K562 (cell line): Measurements from ENCODE around the gene MAZ. TPM values are rescaled to one million over a fixed set of nuclear protein-coding genes. Genes with fewer than 3 reads are reported as not detected.

Experiments used
- ASH1L ChIP-seq: fragments of 450-650 bp; IDR thresholded peaks from 2 replicates; pipeline ENCODE4 v1.6.1; 2018; ENCODE audit warnings: borderline replicate concordance, mild to moderate bottlenecking, low read depth; ENCODE audit not compliant: partially characterized antibody
- MYBL2 ChIP-seq, 2 experiments: fragments of 450-650 bp in 1 of 2; sonication (generic) in 1 of 2; formaldehyde crosslinking in 1 of 2; IDR thresholded peaks; 2 replicates each; pipeline versions ENCODE4 v1.6.1 to v1.8.1; 2017 to 2022; ENCODE audit warnings: borderline replicate concordance in 1 of 2, inconsistent platforms in 1 of 2, low read depth in 1 of 2, mild to moderate bottlenecking in 1 of 2, missing genetic modification reagents in 1 of 2, moderate library complexity in 1 of 2
- NBN ChIP-seq: fragments of 450-650 bp; IDR thresholded peaks from 2 replicates; pipeline ENCODE4 v1.6.1; 2016; ENCODE audit warnings: low read depth, mild to moderate bottlenecking
- PRPF4 ChIP-seq: fragments of 200-400 bp; formaldehyde crosslinking; IDR thresholded peaks from one replicate; pipeline ENCODE4 v1.6.1; 2017; ENCODE audit warnings: low read length, low read depth, mild to moderate bottlenecking; ENCODE audit not compliant: insufficient read depth, poor library complexity, severe bottlenecking
- SIN3A ChIP-seq, 2 experiments: fragments of 150-350 bp in 1 of 2; IDR thresholded peaks; 2 replicates each; pipeline ENCODE4 v1.6.1; 2011 to 2016; ENCODE audit warnings: borderline replicate concordance in 2 of 2, low read depth in 2 of 2, low read length in 2 of 2, mild to moderate bottlenecking in 2 of 2, moderate library complexity in 2 of 2; ENCODE audit not compliant: control insufficient read depth in 1 of 2
- SMARCC2 ChIP-seq: fragments of 450-650 bp; IDR thresholded peaks from 2 replicates; pipeline ENCODE4 v1.6.1; 2017; ENCODE audit warnings: antibody characterized with exemption, moderate library complexity, mild to moderate bottlenecking, low read depth
- SMC3 ChIP-seq: conservative IDR thresholded peaks from 2 replicates; pipeline ENCODE4 v1.6.1; 2011; ENCODE audit warnings: low read depth, low read length, improper control_type of control experiment; ENCODE audit not compliant: insufficient read depth
- polyA plus RNA-seq, 8 experiments: library from polyadenylated mRNA; depleted of rRNA in 4 of 8; stranded (reverse) in 5 of 8; unstranded in 3 of 8; fragments of >200 nt; fragmentation: Nextera tagmentation in 2 of 8; fragmentation: Illumina TruSeq in 1 of 8; extraction: Ambion mirVana in 2 of 8; extraction: Trizol in 1 of 8; gene quantifications; 2 replicates each; pipeline versions ENCODE4 v1.2.1 to v1.2.3, GENCODE V29; 2011 to 2014; ENCODE audit warnings: inconsistent platforms in 1 of 8, missing spikeins in 1 of 8
- total RNA-seq, 7 experiments: library from RNA; depleted of rRNA in 6 of 7; stranded (reverse); fragments of >200 nt in 6 of 7; fragmentation: Illumina TruSeq in 2 of 7; extraction: Trizol in 2 of 7; gene quantifications; 2 replicates each; pipeline versions ENCODE4 v1.2.1 to v1.2.3, GENCODE V29; 2011 to 2021; ENCODE audit warnings: low replicate concordance in 1 of 7
- TF ChIP-seq, protein P1 (sequence below), 3 experiments: fragments of 200-800 bp in 1 of 3; fragments of 250-450 bp in 1 of 3; fragments of 450-650 bp in 1 of 3; sonication (Bioruptor Pico) in 1 of 3; sonication (Bioruptor generic) in 1 of 3; formaldehyde crosslinking in 1 of 3; IDR thresholded peaks; 2 replicates each; pipeline versions ENCODE4 v1.6.1 to v1.8.0; 2016 to 2022; ENCODE audit warnings: mild to moderate bottlenecking in 2 of 3, missing genetic modification characterization in 2 of 3, missing compliant biosample characterization in 1 of 3, moderate library complexity in 1 of 3
- TF ChIP-seq, protein P2 (sequence below): fragments of 450-650 bp; IDR thresholded peaks from 2 replicates; pipeline ENCODE4 v1.6.1; 2016; ENCODE audit warnings: borderline replicate concordance

The MAZ gene
- total and polyA plus RNA-seq, 9 of the 15 experiments (the other 6 are each of a cell fraction or from before 2014, with no cell fraction given) = 45.4 to 532 (median 250) TPM

DNA sequence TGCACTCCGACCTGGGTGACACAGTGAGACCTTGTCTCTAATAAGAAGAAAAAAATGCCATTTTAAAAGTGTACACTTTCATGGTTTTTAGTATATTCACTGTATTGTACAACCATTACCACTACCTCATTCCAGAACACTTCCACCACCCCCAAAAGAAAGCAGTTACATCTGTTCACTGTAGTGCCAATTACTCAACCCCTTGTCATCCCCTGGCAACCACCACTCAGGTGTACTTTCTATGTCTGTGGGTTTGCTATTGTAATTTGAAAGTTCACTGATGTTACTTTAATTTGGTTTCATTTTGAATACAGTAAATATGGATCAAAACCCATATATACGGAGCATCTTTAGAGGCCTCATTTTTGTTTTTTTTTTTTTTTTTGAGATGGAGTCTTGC lies 22.2 kb upstream of the MAZ start (continued):
- TF ChIP-seq, protein P1, sequence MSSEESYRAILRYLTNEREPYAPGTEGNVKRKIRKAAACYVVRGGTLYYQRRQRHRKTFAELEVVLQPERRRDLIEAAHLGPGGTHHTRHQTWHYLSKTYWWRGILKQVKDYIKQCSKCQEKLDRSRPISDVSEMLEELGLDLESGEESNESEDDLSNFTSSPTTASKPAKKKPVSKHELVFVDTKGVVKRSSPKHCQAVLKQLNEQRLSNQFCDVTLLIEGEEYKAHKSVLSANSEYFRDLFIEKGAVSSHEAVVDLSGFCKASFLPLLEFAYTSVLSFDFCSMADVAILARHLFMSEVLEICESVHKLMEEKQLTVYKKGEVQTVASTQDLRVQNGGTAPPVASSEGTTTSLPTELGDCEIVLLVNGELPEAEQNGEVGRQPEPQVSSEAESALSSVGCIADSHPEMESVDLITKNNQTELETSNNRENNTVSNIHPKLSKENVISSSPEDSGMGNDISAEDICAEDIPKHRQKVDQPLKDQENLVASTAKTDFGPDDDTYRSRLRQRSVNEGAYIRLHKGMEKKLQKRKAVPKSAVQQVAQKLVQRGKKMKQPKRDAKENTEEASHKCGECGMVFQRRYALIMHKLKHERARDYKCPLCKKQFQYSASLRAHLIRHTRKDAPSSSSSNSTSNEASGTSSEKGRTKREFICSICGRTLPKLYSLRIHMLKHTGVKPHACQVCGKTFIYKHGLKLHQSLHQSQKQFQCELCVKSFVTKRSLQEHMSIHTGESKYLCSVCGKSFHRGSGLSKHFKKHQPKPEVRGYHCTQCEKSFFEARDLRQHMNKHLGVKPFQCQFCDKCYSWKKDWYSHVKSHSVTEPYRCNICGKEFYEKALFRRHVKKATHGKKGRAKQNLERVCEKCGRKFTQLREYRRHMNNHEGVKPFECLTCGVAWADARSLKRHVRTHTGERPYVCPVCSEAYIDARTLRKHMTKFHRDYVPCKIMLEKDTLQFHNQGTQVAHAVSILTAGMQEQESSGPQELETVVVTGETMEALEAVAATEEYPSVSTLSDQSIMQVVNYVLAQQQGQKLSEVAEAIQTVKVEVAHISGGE (CRISPR knock-in tag; IDR thresholded peaks at IDR 0.05) = no peak
- TF ChIP-seq, protein P2, sequence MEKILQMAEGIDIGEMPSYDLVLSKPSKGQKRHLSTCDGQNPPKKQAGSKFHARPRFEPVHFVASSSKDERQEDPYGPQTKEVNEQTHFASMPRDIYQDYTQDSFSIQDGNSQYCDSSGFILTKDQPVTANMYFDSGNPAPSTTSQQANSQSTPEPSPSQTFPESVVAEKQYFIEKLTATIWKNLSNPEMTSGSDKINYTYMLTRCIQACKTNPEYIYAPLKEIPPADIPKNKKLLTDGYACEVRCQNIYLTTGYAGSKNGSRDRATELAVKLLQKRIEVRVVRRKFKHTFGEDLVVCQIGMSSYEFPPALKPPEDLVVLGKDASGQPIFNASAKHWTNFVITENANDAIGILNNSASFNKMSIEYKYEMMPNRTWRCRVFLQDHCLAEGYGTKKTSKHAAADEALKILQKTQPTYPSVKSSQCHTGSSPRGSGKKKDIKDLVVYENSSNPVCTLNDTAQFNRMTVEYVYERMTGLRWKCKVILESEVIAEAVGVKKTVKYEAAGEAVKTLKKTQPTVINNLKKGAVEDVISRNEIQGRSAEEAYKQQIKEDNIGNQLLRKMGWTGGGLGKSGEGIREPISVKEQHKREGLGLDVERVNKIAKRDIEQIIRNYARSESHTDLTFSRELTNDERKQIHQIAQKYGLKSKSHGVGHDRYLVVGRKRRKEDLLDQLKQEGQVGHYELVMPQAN = no peak
- TF ChIP-seq SMARCC2 (no peak), ASH1L (no peak), SIN3A (IDR thresholded peaks at IDR 0.05; ENCODE audit: borderline replicate concordance in 2 of 2, control insufficient read depth in 1 of 2, low read depth in 2 of 2, low read length in 2 of 2) (no peak), NBN (no peak), SMC3 (no peak), PRPF4 (no peak), MYBL2 (IDR thresholded peaks at IDR 0.05; ENCODE audit: low read depth) (no peak), MYBL2 (CRISPR knock-in tag; IDR thresholded peaks at IDR 0.05; ENCODE audit: borderline replicate concordance) (no peak)
